H9 (cell line): ENCODE data around the gene SAMD14. TPM values are rescaled to one million over a fixed set of nuclear protein-coding genes. Genes with fewer than 3 reads are reported as not detected.
A peak's percentile ranks its signal among the peaks of the same experiment; 100 is the strongest.

Experiments used
- DNase-seq: peaks from one replicate; pipeline ENCODE4 v3.0.0-alpha.2; 2017
- H2AFZ ChIP-seq: one replicate; pipeline ENCODE4 v1.6.1; 2013; ENCODE audit warnings: mild to moderate bottlenecking, low read length, control low read depth, moderate library complexity
- H2AK5ac ChIP-seq: 2 replicates; pipeline ENCODE4 v1.6.1; 2013; ENCODE audit warnings: low read length, control low read depth, mixed read lengths; ENCODE audit not compliant: insufficient read length
- H2BK120ac ChIP-seq: one replicate; pipeline ENCODE4 v1.6.1; 2013; ENCODE audit warnings: low read depth, mild to moderate bottlenecking, low read length, control low read depth, inconsistent platforms; ENCODE audit not compliant: poor library complexity, severe bottlenecking
- H2BK12ac ChIP-seq: 2 replicates; pipeline ENCODE4 v1.6.1; 2013; ENCODE audit warnings: low read length, control low read depth, mixed read lengths, low read depth; ENCODE audit not compliant: insufficient read length
- H2BK15ac ChIP-seq: 2 replicates; pipeline ENCODE4 v1.6.1; 2013; ENCODE audit warnings: low read depth, low read length, control low read depth
- H2BK20ac ChIP-seq: one replicate; pipeline ENCODE4 v1.6.1; 2013; ENCODE audit warnings: low read depth, mild to moderate bottlenecking, low read length, control low read depth, inconsistent platforms; ENCODE audit not compliant: poor library complexity, severe bottlenecking
- H2BK5ac ChIP-seq: 2 replicates; pipeline ENCODE4 v1.6.1; 2013; ENCODE audit warnings: low read length, control low read depth, mixed read lengths; ENCODE audit not compliant: insufficient read length
- H3K14ac ChIP-seq: 2 replicates; pipeline ENCODE4 v1.6.1; 2013; ENCODE audit warnings: low read length, control low read depth; ENCODE audit not compliant: insufficient read depth
- H3K18ac ChIP-seq: 2 replicates; pipeline ENCODE4 v1.6.1; 2013; ENCODE audit warnings: low read depth, mild to moderate bottlenecking, mixed read lengths, low read length, control low read depth; ENCODE audit not compliant: insufficient read length
- H3K23ac ChIP-seq: 2 replicates; pipeline ENCODE4 v1.6.1; 2013; ENCODE audit warnings: low read length, control low read depth, mixed read lengths, low read depth; ENCODE audit not compliant: insufficient read length
- H3K23me2 ChIP-seq: 2 replicates; pipeline ENCODE4 v1.6.1; 2013; ENCODE audit warnings: low read depth, mild to moderate bottlenecking, mixed read lengths, low read length, control low read depth; ENCODE audit not compliant: insufficient read length, poor library complexity, severe bottlenecking
- H3K27ac ChIP-seq: 2 replicates; pipeline ENCODE4 v1.5.1; 2013; ENCODE audit warnings: low read length, control low read depth, mixed read lengths, low read depth; ENCODE audit not compliant: insufficient read length
- H3K27me3 ChIP-seq: 2 replicates; pipeline ENCODE4 v1.6.1; 2013; ENCODE audit warnings: low read length, control low read depth, inconsistent platforms; ENCODE audit not compliant: insufficient read depth
- H3K4ac ChIP-seq: 2 replicates; pipeline ENCODE4 v1.6.1; 2013; ENCODE audit warnings: low read depth, mild to moderate bottlenecking, control low read depth, inconsistent platforms, low read length, moderate library complexity
- H3K4me1 ChIP-seq: 2 replicates; pipeline ENCODE4 v1.6.1; 2013; ENCODE audit warnings: low read length, control low read depth, inconsistent platforms; ENCODE audit not compliant: insufficient read depth
- H3K4me2 ChIP-seq: 2 replicates; pipeline ENCODE4 v1.6.1; 2013; ENCODE audit warnings: low read length, control low read depth, mixed read lengths; ENCODE audit not compliant: insufficient read length, insufficient read depth
- H3K56ac ChIP-seq: 2 replicates; pipeline ENCODE4 v1.6.1; 2013; ENCODE audit warnings: low read depth, mild to moderate bottlenecking, mixed read lengths, low read length, control low read depth; ENCODE audit not compliant: insufficient read length
- H3K79me1 ChIP-seq: 2 replicates; pipeline ENCODE4 v1.6.1; 2013; ENCODE audit warnings: low read depth, mild to moderate bottlenecking, moderate library complexity, low read length, control low read depth, inconsistent platforms; ENCODE audit not compliant: insufficient read depth, poor library complexity, severe bottlenecking
- H3K79me2 ChIP-seq: 2 replicates; pipeline ENCODE4 v1.6.1; 2013; ENCODE audit warnings: low read length, control low read depth, inconsistent platforms; ENCODE audit not compliant: insufficient read depth
- H3K9ac ChIP-seq: 2 replicates; pipeline ENCODE4 v1.6.1; 2013; ENCODE audit warnings: low read length, control low read depth, mixed read lengths; ENCODE audit not compliant: insufficient read length; ENCODE audit errors: extremely low read depth
- H3K9me3 ChIP-seq: one replicate; pipeline ENCODE4 v1.6.1; 2013; ENCODE audit warnings: low read depth, low read length, inconsistent platforms; ENCODE audit not compliant: control insufficient read depth
- H3T11ph ChIP-seq: one replicate; pipeline ENCODE4 v1.6.1; 2013; ENCODE audit warnings: mild to moderate bottlenecking, low read length, control low read depth, inconsistent platforms
- H4K20me1 ChIP-seq: one replicate; pipeline ENCODE4 v1.6.1; 2013; ENCODE audit not compliant: control insufficient read depth, insufficient read length, insufficient read depth
- H4K5ac ChIP-seq: 2 replicates; pipeline ENCODE4 v1.6.1; 2013; ENCODE audit warnings: low read depth, mild to moderate bottlenecking, mixed read lengths, low read length, control low read depth; ENCODE audit not compliant: insufficient read length
- H4K8ac ChIP-seq: replicated peaks from 2 replicates; pipeline ENCODE4 v1.6.1; 2013; ENCODE audit warnings: low read length, control low read depth, mixed read lengths, low read depth; ENCODE audit not compliant: insufficient read length
- H4K91ac ChIP-seq: 2 replicates; pipeline ENCODE4 v1.6.1; 2013; ENCODE audit warnings: low read depth, mild to moderate bottlenecking, moderate library complexity, mixed read lengths, low read length, control low read depth; ENCODE audit not compliant: insufficient read length
- H3K27ac Mint-ChIP-seq, 3 experiments: 2 replicates in 2 of 3; 3 replicates in 1 of 3; pipeline ENCODE4 v1.8.0; 2020 to 2021; ENCODE audit warnings: mixed read lengths in 3 of 3, mild to moderate bottlenecking in 1 of 3, moderate library complexity in 1 of 3
- H3K27me3 Mint-ChIP-seq: 2 replicates; pipeline ENCODE4 v1.8.0; 2021; ENCODE audit warnings: low read depth, mild to moderate bottlenecking, moderate library complexity, mixed read lengths
- H3K36me3 Mint-ChIP-seq, 3 experiments: 2 replicates in 2 of 3; 3 replicates in 1 of 3; pipeline ENCODE4 v1.8.0; 2020 to 2021; ENCODE audit warnings: low read depth in 3 of 3, mixed read lengths in 3 of 3; ENCODE audit not compliant: insufficient read depth in 1 of 3
- H3K4me1 Mint-ChIP-seq, 2 experiments: 2 replicates each; pipeline ENCODE4 v1.8.0; 2020; ENCODE audit warnings: mixed read lengths in 2 of 2
- H3K4me3 Mint-ChIP-seq, 2 experiments: 2 replicates in 1 of 2; 3 replicates in 1 of 2; pipeline ENCODE4 v1.8.0; 2020 to 2021; ENCODE audit warnings: mild to moderate bottlenecking in 2 of 2, mixed read lengths in 2 of 2, moderate library complexity in 1 of 2
- H3K9me3 Mint-ChIP-seq, 2 experiments: 2 replicates in 1 of 2; 3 replicates in 1 of 2; pipeline ENCODE4 v1.8.0; 2020; ENCODE audit warnings: mild to moderate bottlenecking in 2 of 2, mixed read lengths in 2 of 2, moderate library complexity in 1 of 2
- WGBS: extraction: QIAGEN DNeasy Blood & Tissue Kit; methylation state at CpG from one replicate; pipeline ENCODE4 v1.1.7; 2013; ENCODE audit warnings: missing lambda C conversion rate, low lambda C conversion rate, mixed read lengths; ENCODE audit not compliant: insufficient read length; ENCODE audit errors: extremely low coverage; 5-methylcytosine and 5-hydroxymethylcytosine counted together
- total RNA-seq: library from RNA; stranded (reverse); gene quantifications from 2 replicates; pipeline ENCODE4 v1.2.1, GENCODE V29; 2021
- TF ChIP-seq, protein P1 (sequence below): fragments of 200-600 bp; sonication (generic); conservative IDR thresholded peaks from 3 replicates; pipeline ENCODE4 v1.8.0; 2021; ENCODE audit warnings: antibody characterized with exemption, mild to moderate bottlenecking

Gene SAMD14
- total RNA-seq, 1 experiment from 2014 or later = 5.9 TPM

DNA sequence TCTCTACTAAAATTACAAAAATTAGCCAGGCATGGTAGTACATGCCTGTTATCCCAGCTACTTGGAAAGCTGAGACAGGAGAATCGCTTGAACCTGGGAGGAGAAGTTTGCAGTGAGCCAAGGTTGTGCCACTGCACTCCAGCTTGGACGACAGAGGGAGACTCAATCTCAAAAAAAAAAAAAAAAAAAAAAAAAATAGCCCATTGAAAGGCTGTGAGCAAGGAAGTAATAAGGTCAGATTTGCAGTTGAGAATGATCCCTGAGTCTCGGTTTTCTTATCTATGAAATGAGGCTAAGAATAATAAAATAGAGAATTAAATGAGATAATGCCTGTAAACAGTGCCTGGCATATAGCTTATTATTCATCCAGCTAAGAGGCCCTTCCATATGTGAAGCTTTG lies 36.2 kb downstream of the SAMD14 start:
- Histone ChIP-seq H3K4ac (no peak overlapping the region), H3K14ac (no peak overlapping the region), H3K9me3 (no peaks in the 10 kb centered on the region), H4K91ac (no peak overlapping the region), H3K79me2 (no peaks in the 10 kb centered on the region), H2BK120ac (no peak overlapping the region), H3K4me2 (peak overlapping the region; percentile 89), H2AFZ (no peak overlapping the region), H4K8ac (no peak overlapping the region), H3K9ac (no peak overlapping the region), H2BK15ac (no peak overlapping the region), H2BK5ac (no peak overlapping the region), H2AK5ac (no peak overlapping the region), H3K23me2 (peaks cover 12% of the 10 kb centered on the region), H3K79me1 (no peaks in the 10 kb centered on the region), H3T11ph (no peak overlapping the region), H3K27me3 (no peaks in the 10 kb centered on the region), H2BK20ac (no peak overlapping the region), H3K18ac (no peak overlapping the region), H4K5ac (no peak overlapping the region), H3K23ac (no peak overlapping the region), H2BK12ac (no peak overlapping the region), H3K27ac (no peak overlapping the region), H3K4me1 (no peaks in the 10 kb centered on the region), H3K56ac (no peak overlapping the region), H4K20me1 (no peaks in the 10 kb centered on the region)
- Mint-ChIP-seq H3K27me3 (peaks cover 2% of the 10 kb centered on the region; the same call in 1 of the 2 replicates), H3K36me3 (peaks cover 0 to 8% (median 0%) of the 10 kb centered on the region in 3 experiments; a peak in 4 of 7 replicates), H3K27ac (no peak overlapping the region), H3K4me3 (peak overlapping the region in 1 of 2 experiments; percentile 25; a peak in 1 of 5 replicates), H3K9me3 (no peaks in the 10 kb centered on the region), H3K4me1 (peaks cover 14 to 22% of the 10 kb centered on the region in 2 experiments)
- WGBS = no CpG with 5 or more reads among the region's 3 CpGs
- TF ChIP-seq, protein P1, sequence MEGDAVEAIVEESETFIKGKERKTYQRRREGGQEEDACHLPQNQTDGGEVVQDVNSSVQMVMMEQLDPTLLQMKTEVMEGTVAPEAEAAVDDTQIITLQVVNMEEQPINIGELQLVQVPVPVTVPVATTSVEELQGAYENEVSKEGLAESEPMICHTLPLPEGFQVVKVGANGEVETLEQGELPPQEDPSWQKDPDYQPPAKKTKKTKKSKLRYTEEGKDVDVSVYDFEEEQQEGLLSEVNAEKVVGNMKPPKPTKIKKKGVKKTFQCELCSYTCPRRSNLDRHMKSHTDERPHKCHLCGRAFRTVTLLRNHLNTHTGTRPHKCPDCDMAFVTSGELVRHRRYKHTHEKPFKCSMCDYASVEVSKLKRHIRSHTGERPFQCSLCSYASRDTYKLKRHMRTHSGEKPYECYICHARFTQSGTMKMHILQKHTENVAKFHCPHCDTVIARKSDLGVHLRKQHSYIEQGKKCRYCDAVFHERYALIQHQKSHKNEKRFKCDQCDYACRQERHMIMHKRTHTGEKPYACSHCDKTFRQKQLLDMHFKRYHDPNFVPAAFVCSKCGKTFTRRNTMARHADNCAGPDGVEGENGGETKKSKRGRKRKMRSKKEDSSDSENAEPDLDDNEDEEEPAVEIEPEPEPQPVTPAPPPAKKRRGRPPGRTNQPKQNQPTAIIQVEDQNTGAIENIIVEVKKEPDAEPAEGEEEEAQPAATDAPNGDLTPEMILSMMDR = no peak
- DNase-seq = no peak
